Measurements from ENCODE around the gene MAMDC4. TPM values are rescaled to one million over a fixed set of nuclear protein-coding genes. Genes with fewer than 3 reads are reported as not detected.
"Not testable (repeated sequence)": the region's sequence is repeated elsewhere in the genome, so short reads cannot be mapped to it uniquely, and the experiment has no call there.

MAMDC4 gene
- total and polyA plus RNA-seq, 7 donors: 0.71 to 25.3 (median 2.4) TPM

- 1% methylated on average over 23 to 27 of the region's 27 CpGs for whole genome bisulfite sequencing, 2 donors
- peaks cover 29 to 49% (median 42%) of the 10 kb centered on the region in 3 donors for H3K27me3 ChIP-seq
- intact Hi-C loops (cut with DNase I): loop anchor here (2.0 to 10.0 kb wide), 2 partner anchors 102 to 192 kb away; partner anchors contain the start of genes C8G, FBXW5 and FUT7
These were observed 9.7 kb upstream of the MAMDC4 start, which contains the start of gene AJM1 for GRCh38 chr9:136842380-136842948. AJM1 (plus strand) TSS chr9:136842478; CDS start chr9:136844415, 1,937 bp downstream.

GRCh38 chr9:136843159-136843800 is 8.9 kb upstream of the MAMDC4 start:
- WGBS, 2 donors: 10 to 16% methylated on average over 21 of the region's 21 CpGs
- H3K27ac ChIP-seq: peak overlapping the region in 1 of 4 donors; percentile 55

More at GRCh38 chr9:136842380-136842948, 9.7 kb upstream of the MAMDC4 start, which contains the start of gene AJM1:
- not testable (repeated sequence) for H3K9me3 ChIP-seq
- Histone ChIP-seq H3K27ac (peak within 1 kb of the TSS in 2 of 4 donors; percentile 43 to 55), H3K4me3 (peak within 1 kb of the TSS; percentile 14 to 45 (median 38)), H3K4me1 (peaks cover 0 to 65% (median 58%) of the 10 kb centered on the region in 4 donors), H3K36me3 (peaks cover 0 to 29% (median 15%) of the 10 kb centered on the region in 4 donors)
- TF ChIP-seq CTCF (IDR thresholded peaks at IDR 0.05) (peak; percentile 80 to 94 (median 84)), POLR2AphosphoS5 (IDR thresholded peaks at IDR 0.05) (peak in 2 of 4 donors; percentile 14 to 39)
- peak; percentile 87 for DNase-seq

GRCh38 chr9:136843801-136844740 is 8.1 kb upstream of the MAMDC4 start:
- TF ChIP-seq CTCF (IDR thresholded peaks at IDR 0.05): peak; percentile 47 to 77 (median 62)
- Histone ChIP-seq H3K27me3 (peaks cover 30 to 61% (median 52%) of the 10 kb centered on the region in 3 donors), H3K36me3 (peaks cover 0 to 16% (median 12%) of the 10 kb centered on the region in 4 donors), H3K4me1 (peaks cover 0 to 78% (median 70%) of the 10 kb centered on the region in 4 donors)
- 13 to 34% methylated on average over 99 of the region's 99 CpGs for whole genome bisulfite sequencing, 2 donors
- H3K4me3 ChIP-seq, H3K27ac ChIP-seq, H3K9me3 ChIP-seq, DNase-seq: not testable (repeated sequence)
- intact Hi-C loops (cut with DNase I): loop anchor here (2.0 to 10.0 kb wide), 2 partner anchors 101 to 191 kb away; partner anchors contain the start of genes C8G, FBXW5 and FUT7

More at GRCh38 chr9:136843159-136843800, 8.9 kb upstream of the MAMDC4 start:
- Histone ChIP-seq H3K36me3 (peaks cover 0 to 24% (median 15%) of the 10 kb centered on the region in 4 donors), H3K4me1 (peaks cover 0 to 74% (median 66%) of the 10 kb centered on the region in 4 donors), H3K27me3 (peaks cover 30 to 57% (median 50%) of the 10 kb centered on the region in 3 donors)
- intact Hi-C loops (cut with DNase I): loop anchor here (2.0 to 10.0 kb wide), 2 partner anchors 102 to 192 kb away; partner anchors contain the start of genes C8G, FBXW5 and FUT7
- DNase-seq, H3K4me3 ChIP-seq, H3K9me3 ChIP-seq: not testable (repeated sequence)

GRCh38 chr9:136844761-136845464 is 7.2 kb upstream of the MAMDC4 start:
- 28 to 66% methylated on average over 88 of the region's 88 CpGs for WGBS, 2 donors
- Histone ChIP-seq H3K9me3 (no peaks in the 10 kb centered on the region), H3K4me1 (peaks cover 0 to 81% (median 74%) of the 10 kb centered on the region in 4 donors), H3K27ac (no peak overlapping the region), H3K4me3 (no peak overlapping the region), H3K27me3 (peaks cover 30 to 61% (median 52%) of the 10 kb centered on the region in 3 donors), H3K36me3 (peaks cover 0 to 8% (median 4%) of the 10 kb centered on the region in 4 donors)
- TF ChIP-seq EP300 (IDR thresholded peaks at IDR 0.05) (no peak), CTCF (IDR thresholded peaks at IDR 0.05) (no peak), POLR2AphosphoS5 (IDR thresholded peaks at IDR 0.05) (no peak), POLR2A (IDR thresholded peaks at IDR 0.05) (no peak)
- DNase-seq: no peak
- intact Hi-C loops (cut with DNase I): loop anchor here (10.0 kb wide), 1 partner anchor 190 kb away; the partner anchor contains the start of gene FUT7

Measured in sigmoid colon (tissue), 7 donors.